HT-29 (cell line): ENCODE results near the gene NKD1. TPM values are rescaled to one million over a fixed set of nuclear protein-coding genes. Genes with fewer than 3 reads are reported as not detected.

Experiments
- DNase-seq: peaks from one replicate; pipeline ENCODE4 v3.0.0-alpha.2; 2015; ENCODE audit warnings: low spot score
- total RNA-seq: library from RNA; depleted of rRNA; stranded (reverse); fragments of >200 nt; shearing (Covaris generic); gene quantifications from 2 replicates; pipeline ENCODE4 v1.2.3, GENCODE V29; 2014

NKD1 gene
- total RNA-seq, 1 experiment from 2014 or later, result 0.13 TPM

- no peak for DNase-seq
Measured at GRCh38 chr16:50673496-50674275, 125.5 kb downstream of the NKD1 start.

- no peak for DNase-seq
Measured at GRCh38 chr16:50674831-50675230, 126.6 kb downstream of the NKD1 start.

GRCh38 chr16:50675686-50676610, 127.8 kb downstream of the NKD1 start:
- no peak for DNase-seq

- no peak for DNase-seq
Measured at GRCh38 chr16:50676684-50677225, 128.6 kb downstream of the NKD1 start.

- DNase-seq, result no peak
Measured at GRCh38 chr16:50677351-50677750, 129.2 kb downstream of the NKD1 start.

GRCh38 chr16:50678531-50678930, 130.3 kb downstream of the NKD1 start:
- DNase-seq, result no peak

GRCh38 chr16:50679266-50679665, 131.1 kb downstream of the NKD1 start:
- DNase-seq, result no peak

GRCh38 chr16:50679676-50680555, 131.7 kb downstream of the NKD1 start:
- DNase-seq, result no peak

- DNase-seq, result no peak
Measured at GRCh38 chr16:50680556-50680893, 132.3 kb downstream of the NKD1 start.

GRCh38 chr16:50681021-50681885, 133.1 kb downstream of the NKD1 start, which contains the start of gene SNX20:
Gene SNX20 (minus strand): TSS chr16:50681312. CDS start chr16:50677526, 3,786 bp downstream.
- DNase-seq, result no peak

- no peak for DNase-seq
Measured at GRCh38 chr16:50683689-50684374, 135.6 kb downstream of the NKD1 start.

- DNase-seq, result no peak
Measured at GRCh38 chr16:50684823-50685461, 136.7 kb downstream of the NKD1 start.

- DNase-seq, result no peak
Measured at GRCh38 chr16:50685462-50686063, 137.4 kb downstream of the NKD1 start.

GRCh38 chr16:50688083-50688482, 139.9 kb downstream of the NKD1 start:
- DNase-seq, result no peak

- no peak for DNase-seq
Measured at GRCh38 chr16:50688867-50689266, 140.7 kb downstream of the NKD1 start.

- DNase-seq, result no peak
Measured at GRCh38 chr16:50690177-50690576, 142.0 kb downstream of the NKD1 start.

- no peak for DNase-seq
Measured at GRCh38 chr16:50692644-50692998, 144.4 kb downstream of the NKD1 start.

GRCh38 chr16:50692999-50693781, 145.0 kb downstream of the NKD1 start, which contains the start of gene NOD2:
Gene NOD2 (plus strand): TSS chr16:50693606. CDS start chr16:50699496, 5,890 bp downstream.
- DNase-seq, result no peak
